GM19324 (cell line): ENCODE results near the gene ABHD18.
"Not testable (repeated sequence)": the region's sequence is repeated elsewhere in the genome, so short reads cannot be mapped to it uniquely, and the experiment has no call there.

Experiments
- ATAC-seq: cut with Tn5 transposase; IDR thresholded peaks from one replicate; pipeline ENCODE4 v1.9.1; 2021; ENCODE audit warnings: mild to moderate bottlenecking, moderate library complexity; ENCODE audit not compliant: unreplicated experiment, low FRiP score

The ABHD18 gene

GRCh38 chr4:127985989-127986388, 20.8 kb downstream of the ABHD18 start:
- no peak for ATAC-seq

GRCh38 chr4:127988638-127989037, 23.4 kb downstream of the ABHD18 start:
- no peak for ATAC-seq

GRCh38 chr4:127993151-127993550, 27.9 kb downstream of the ABHD18 start:
- ATAC-seq: no peak

- no peak for ATAC-seq
These were observed 30.6 kb downstream of the ABHD18 start for GRCh38 chr4:127995776-127996175.

DNA sequence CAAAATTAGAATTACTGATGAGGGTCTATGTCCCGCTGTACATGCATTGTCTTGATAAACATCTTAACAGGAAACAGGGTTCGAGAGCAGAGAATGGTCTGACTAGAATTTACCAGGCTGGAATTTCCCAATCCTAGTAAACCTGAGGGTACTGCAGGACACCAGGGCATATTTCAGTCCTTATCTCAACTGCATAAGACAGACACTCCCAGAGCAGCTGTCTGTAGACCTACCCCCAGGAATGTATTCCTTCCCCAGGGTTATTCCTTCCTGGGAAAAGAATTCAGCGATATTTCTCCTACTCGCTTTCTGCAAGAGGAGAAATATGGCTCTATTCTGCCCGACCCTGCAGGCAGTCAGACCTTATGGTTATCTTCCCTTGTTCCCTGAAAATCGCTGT, 31.3 kb downstream of the ABHD18 start:
- ATAC-seq: not testable (repeated sequence)

DNA sequence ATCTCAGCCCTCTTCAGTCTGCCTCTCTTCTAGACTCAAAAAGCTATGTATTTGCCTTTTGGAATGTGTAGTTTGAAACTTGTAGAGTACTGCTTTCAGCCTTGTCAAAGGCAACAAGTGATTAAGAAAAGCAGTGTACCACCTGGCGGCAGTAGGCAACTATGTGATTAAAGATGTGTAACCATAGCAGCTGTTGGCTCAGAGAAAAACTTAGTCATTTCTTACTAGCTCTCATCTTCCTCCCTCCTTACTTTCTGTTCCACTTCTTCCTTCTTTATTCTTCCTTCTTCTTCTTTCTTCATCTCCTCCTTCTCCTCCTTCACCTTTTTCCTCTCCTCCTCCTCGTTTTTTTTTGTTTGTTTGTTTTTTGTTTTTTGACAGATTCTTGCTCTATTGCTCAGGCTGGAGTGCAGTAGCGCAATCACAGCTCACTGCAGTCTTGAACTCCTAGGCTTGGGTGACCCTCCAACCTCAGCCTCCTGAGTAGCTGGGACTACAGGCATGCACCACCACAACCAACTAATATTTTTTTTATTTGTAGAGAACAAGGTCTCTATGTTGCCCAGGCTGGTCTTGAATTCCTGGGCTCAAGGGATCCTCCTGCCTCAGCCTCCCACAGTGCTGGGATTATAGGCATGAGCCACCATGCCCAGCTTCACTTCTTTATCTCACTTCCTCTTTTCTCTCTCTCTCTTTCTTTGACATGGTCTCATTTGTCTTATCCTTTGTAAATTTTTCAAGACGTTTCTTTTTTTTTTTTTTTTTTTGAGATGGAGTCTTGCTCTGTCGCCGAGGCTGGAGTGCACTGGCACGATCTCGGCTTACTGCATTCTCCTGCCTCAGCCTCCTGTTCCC, 32.6 kb downstream of the ABHD18 start:
- ATAC-seq: peak; percentile 87

GRCh38 chr4:128006592-128006991, 41.4 kb downstream of the ABHD18 start:
- no peak for ATAC-seq

DNA sequence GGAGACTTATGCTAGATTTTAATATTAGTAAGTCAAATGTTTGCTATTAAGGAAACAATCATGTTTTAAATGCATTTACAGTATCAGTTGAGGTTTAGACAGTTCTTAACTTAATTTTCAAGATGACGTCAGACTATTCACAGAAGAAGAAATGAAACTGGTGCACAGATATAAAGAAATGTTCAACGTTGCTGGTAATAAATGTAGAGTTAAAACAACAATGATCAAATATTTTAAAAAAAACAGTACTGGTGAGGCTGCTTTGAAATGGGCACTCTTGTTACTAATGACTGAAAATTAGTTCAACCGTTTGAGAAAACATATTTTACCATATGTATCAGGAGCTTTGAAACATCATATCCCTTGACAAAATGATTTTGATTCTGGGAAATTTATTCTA, 44.2 kb downstream of the ABHD18 start:
- ATAC-seq: no peak

- ATAC-seq: no peak
These were observed 60.1 kb downstream of the ABHD18 start for GRCh38 chr4:128025319-128025718.

DNA sequence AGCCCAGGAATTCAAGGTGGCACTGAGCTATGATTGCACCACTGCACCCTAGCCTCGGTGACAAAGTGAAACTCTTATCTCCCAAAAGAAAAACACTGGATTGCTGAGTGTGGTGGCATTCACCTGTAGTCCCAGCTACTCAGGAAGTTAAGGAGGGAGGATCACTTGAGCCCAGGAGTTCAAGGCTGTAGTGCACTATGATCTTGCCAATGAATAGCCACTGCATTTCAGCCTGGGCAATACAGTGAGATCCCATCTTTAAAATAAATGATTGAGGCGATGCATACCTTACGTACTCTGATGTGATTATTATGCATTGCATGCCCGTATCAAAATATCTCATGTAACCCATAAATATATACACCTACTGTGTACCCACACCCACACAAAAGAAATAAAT, 64.7 kb downstream of the ABHD18 start:
- ATAC-seq: no peak

- no peak for ATAC-seq
These were observed 66.7 kb downstream of the ABHD18 start for GRCh38 chr4:128031756-128032384.

- ATAC-seq: no peak
These were observed 74.4 kb downstream of the ABHD18 start for GRCh38 chr4:128039568-128039967.

- not testable (repeated sequence) for ATAC-seq
These were observed 81.8 kb downstream of the ABHD18 start for GRCh38 chr4:128047019-128047418.

GRCh38 chr4:128047514-128047913, 82.3 kb downstream of the ABHD18 start:
- ATAC-seq: not testable (repeated sequence)

GRCh38 chr4:128051229-128051628, 86.0 kb downstream of the ABHD18 start:
- ATAC-seq: not testable (repeated sequence)

GRCh38 chr4:128054907-128055306, 89.7 kb downstream of the ABHD18 start:
- not testable (repeated sequence) for ATAC-seq

DNA sequence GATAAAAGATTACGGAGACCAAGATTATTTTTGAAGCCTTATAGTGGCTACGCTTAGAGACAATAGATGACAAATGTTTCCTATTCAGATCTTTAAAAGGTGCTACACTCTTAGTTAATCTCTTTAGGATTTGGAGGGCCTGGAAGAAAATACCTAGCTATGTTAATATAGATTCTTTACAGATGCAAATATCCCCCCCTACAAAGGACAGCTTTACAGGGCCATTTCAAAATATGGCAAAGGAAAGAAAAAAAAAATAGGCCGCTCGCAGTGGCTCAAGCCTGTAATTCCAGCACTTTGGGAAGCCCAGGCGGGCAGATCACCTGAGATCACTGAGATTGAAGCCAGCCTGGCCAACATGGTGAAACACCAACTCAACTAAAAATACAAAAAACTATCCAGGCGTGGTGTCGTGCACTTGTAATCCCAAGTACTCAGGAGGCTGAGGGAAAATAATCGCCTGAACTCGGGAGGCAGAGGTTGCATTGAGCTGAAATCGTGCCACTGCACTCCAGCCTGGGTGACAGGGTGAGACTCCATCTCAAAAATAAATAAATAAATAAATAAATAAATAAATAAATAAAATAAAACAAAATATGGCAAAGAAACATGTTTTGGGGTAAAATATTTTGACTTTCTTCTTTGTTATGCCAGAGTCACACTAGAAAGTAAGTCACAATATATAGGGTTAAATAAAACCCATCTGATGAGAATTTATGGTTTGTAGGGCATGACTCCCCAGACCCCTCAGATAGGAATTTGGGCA, 90.4 kb downstream of the ABHD18 start:
- ATAC-seq: not testable (repeated sequence)

GRCh38 chr4:128056396-128056795, 91.2 kb downstream of the ABHD18 start:
- ATAC-seq: no peak

DNA sequence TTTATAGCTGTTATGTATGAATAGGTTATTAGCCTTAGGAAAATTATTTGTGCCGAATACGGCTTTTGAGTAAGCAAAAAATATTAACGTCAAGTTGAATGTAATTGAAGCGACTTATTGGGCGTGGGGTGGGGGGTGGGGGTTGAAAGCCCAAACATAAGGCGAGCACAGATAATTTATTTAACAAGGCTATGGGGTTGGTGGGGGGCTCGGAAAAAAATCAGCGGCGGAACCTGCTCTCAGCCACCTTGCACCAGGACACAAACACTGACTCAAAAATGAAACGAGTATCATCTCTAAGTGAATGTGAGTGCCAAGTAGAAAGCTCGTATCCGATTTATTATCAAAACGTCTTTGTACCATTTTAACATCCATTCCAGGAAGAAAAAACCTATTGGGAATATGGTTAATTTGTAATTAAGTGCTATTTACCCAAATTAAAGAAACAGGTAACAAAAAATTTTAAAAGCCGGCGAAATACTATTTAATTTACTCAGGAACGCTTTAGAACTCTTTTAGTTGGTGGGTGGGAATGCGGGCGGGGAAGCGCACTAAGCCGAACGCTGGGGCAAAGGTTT, 95.0 kb downstream of the ABHD18 start:
- ATAC-seq: no peak

DNA sequence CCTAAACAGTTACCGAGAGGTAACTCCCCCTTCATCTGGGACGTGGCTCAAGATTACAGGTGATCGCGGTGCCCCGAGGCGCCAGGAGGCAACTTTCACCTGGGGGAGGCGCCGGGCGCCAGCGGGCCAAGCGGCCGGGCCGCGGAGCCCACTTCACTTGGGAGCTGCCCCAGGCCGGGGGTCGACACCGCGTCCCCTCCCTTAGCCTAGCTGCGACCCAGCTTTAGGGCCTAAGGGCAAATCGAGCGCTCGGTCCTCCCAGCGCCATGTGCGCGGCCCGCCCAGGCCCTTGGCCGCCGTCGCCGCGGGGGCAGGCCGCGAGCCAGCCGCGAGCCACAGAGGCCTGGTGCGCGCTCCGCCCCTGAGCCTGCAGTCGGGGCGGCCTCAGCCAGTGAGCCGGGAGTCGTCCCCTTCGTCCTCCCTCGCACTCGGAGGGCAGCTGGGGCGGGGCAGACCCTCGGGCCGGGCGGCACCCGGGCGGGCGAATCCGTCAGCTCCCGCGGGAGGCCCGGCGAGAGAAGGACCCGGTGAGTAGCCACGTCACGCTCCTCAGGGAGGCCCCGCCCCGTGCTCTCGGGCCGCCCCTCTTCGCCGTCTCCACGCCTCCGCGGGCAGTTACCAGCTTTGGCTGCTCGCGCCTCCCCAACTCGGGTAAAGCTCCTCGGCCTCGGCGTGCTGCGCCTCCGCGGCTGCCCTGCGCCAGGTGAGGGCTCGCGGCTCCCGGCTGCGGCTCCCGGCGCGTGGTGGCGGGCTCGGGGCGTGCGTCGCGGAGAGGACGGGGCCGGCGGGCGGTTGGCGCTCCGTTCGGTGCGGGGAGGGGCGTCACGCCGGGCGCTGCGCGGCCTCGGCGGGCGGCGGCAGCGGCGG, 95.7 kb downstream of the ABHD18 start, which contains the start of gene LARP1B:
Gene LARP1B, plus strand, starts transcription at position 614 of the 867 bp plus-strand sequence. CDS start 13,640 bp downstream, outside the sequence.
- ATAC-seq: peak; percentile 94
